ENCODE results near the gene CXXC1. TPM values are rescaled to one million over a fixed set of nuclear protein-coding genes. Genes with fewer than 3 reads are reported as not detected.

CXXC1 gene
- total and polyA plus RNA-seq, 2 of the 8 experiments (the other 6 are each of a cell fraction or from before 2014, with no cell fraction given): 73.3 to 136 TPM

GRCh38 chr18:50331691-50332090 lies 44.2 kb upstream of the CXXC1 start (continued):
- no peak for TF ChIP-seq MAX (IDR thresholded peaks at IDR 0.05)
- no peak for TF ChIP-seq TBP (IDR thresholded peaks at IDR 0.05; ENCODE audit: low read depth, low read length)
- no peak for TF ChIP-seq CHD2 (IDR thresholded peaks at IDR 0.05; ENCODE audit: low read length)
- TF ChIP-seq CBX8 (IDR thresholded peaks at IDR 0.05; ENCODE audit: borderline replicate concordance, low read depth, low read length): no peak
- no peak for TF ChIP-seq EZH2 (IDR thresholded peaks at IDR 0.05; ENCODE audit: low read depth, low read length, severe bottlenecking)
- no peak for TF ChIP-seq ATF2 (IDR thresholded peaks at IDR 0.05; ENCODE audit: low read length)
- TF ChIP-seq RXRA (IDR thresholded peaks at IDR 0.05; ENCODE audit: insufficient read depth, low read depth, low read length): no peak

All from H1 (cell line).